ENCODE data around the gene RPS21. TPM values are rescaled to one million over a fixed set of nuclear protein-coding genes. Genes with fewer than 3 reads are reported as not detected.

Gene RPS21
- total RNA-seq, 5 donors from 2014 or later (not counting 1 experiment from before 2014, with no cell fraction given), result 2,807 to 3,290 (median 3,085) TPM

DNA sequence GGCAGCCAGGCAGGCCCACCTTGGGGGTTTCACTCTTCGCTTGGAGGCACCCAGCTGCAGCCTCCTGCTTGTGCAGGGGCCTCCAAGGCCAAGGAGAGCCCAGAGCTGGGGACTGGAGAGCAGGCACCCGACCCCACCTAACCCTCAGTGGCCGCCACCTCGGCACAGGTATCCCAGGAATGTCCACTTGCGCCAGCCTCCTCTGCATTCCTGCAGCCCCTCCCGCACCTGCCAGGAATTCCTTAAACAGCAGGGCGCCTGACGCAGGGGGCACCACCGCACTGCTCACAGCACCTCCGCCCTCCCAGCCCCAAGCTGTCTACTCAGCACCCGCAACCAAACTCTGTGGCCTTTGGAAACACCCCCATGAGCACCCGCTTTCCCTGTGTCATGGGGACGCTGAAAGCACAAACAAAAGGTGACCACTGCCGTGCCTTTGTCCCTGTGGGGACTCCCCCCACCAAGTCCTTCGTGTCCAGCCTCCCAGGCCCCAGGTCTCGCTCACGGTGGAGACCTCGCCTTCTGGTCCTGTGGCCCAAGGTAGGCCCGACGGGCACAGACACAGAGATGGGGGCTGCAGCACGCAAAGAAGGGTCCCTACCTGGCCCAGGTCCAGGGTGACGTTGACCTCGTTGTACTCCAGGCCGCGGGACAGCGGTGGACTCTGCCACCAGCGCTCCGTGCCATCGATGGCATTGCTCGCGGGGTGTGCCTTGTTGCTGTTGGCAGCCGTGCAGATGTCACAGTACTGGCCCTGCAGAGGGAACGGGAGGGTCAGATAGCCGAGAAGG is 24.9 kb upstream of the RPS21 start:
- Mint-ChIP-seq H3K9me3 (no peaks in the 10 kb centered on the region), H3K4me3 (no peak overlapping the region), H3K36me3 (no peaks in the 10 kb centered on the region), H3K27me3 (peaks cover 16 to 27% of the 10 kb centered on the region in 2 donors), H3K4me1 (no peaks in the 10 kb centered on the region), H3K27ac (no peak overlapping the region)
- DNase-seq (no peak), ATAC-seq (replicated peaks in 1 of 4) (no peak)
- no peaks in the 10 kb centered on the region for H3K9me3 ChIP-seq
- H3K27ac ChIP-seq (ENCODE audit: low read length), result no peak overlapping the region
- no peak overlapping the region for H3K4me3 ChIP-seq (ENCODE audit: control insufficient read depth in 1 of 2, extremely low read depth in 1 of 2, low read length in 1 of 2)
- ChIA-PET POLR2A (no interaction called here), CTCF (no interaction called here)
- WGBS (ENCODE audit: insufficient coverage), result 89% methylated on average over 33 of the region's 34 CpGs
- no peaks in the 10 kb centered on the region for H3K36me3 ChIP-seq (ENCODE audit: control insufficient read depth in 2 of 2, extremely low read depth in 1 of 2, insufficient read depth in 1 of 2, low read length in 1 of 2)
- H3K27me3 ChIP-seq (replicated peaks in 1 of 2; ENCODE audit: control insufficient read depth in 2 of 2, extremely low read depth in 1 of 2, insufficient read depth in 2 of 2, low read length in 1 of 2), result peaks cover 6 to 80% of the 10 kb centered on the region in 2 experiments
- peaks cover 0 to 11% of the 10 kb centered on the region in 2 experiments for H3K4me1 ChIP-seq (ENCODE audit: control insufficient read depth in 1 of 2, extremely low read depth in 1 of 2, insufficient read depth in 2 of 2, low read length in 2 of 2)

DNA sequence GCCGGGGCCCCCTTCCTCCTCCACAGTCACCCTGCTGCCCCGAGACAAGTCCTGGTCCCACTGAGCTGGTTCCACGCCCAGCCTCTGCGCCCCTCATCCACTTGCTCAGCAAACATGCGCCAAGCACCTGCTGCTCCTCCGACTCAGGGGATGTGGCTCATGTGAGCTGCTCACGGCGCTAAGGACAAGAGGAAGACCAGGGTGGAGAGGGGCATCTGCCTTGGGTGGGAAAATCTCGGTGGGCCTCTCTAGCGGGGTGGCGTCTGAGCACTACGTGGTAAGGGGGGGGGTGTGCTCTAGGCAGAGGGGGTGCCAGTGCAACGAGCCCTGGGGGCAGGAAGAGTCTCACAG is 24.3 kb upstream of the RPS21 start:
- Histone ChIP-seq H3K27ac (ENCODE audit: low read length) (no peak overlapping the region), H3K4me1 (ENCODE audit: control insufficient read depth in 1 of 2, extremely low read depth in 1 of 2, insufficient read depth in 2 of 2, low read length in 2 of 2) (peaks cover 0 to 13% of the 10 kb centered on the region in 2 experiments), H3K27me3 (replicated peaks in 1 of 2; ENCODE audit: control insufficient read depth in 2 of 2, extremely low read depth in 1 of 2, insufficient read depth in 2 of 2, low read length in 1 of 2) (peaks cover 6 to 77% of the 10 kb centered on the region in 2 experiments), H3K9me3 (no peaks in the 10 kb centered on the region), H3K36me3 (ENCODE audit: control insufficient read depth in 2 of 2, extremely low read depth in 1 of 2, insufficient read depth in 1 of 2, low read length in 1 of 2) (no peaks in the 10 kb centered on the region), H3K4me3 (ENCODE audit: control insufficient read depth in 1 of 2, extremely low read depth in 1 of 2, low read length in 1 of 2) (no peak overlapping the region)
- 57% methylated on average over 7 of the region's 13 CpGs for WGBS (ENCODE audit: insufficient coverage)
- H3K36me3 Mint-ChIP-seq, result no peaks in the 10 kb centered on the region
- H3K9me3 Mint-ChIP-seq, result no peaks in the 10 kb centered on the region
- H3K27ac Mint-ChIP-seq, result no peak overlapping the region
- ATAC-seq (replicated peaks in 1 of 4) (no peak), DNase-seq (no peak)
- H3K4me3 Mint-ChIP-seq, result no peak overlapping the region
- ChIA-PET POLR2A (no interaction called here), CTCF (no interaction called here)
- peaks cover 0 to under 1% (median 0%) of the 10 kb centered on the region in 3 donors for H3K4me1 Mint-ChIP-seq
- H3K27me3 Mint-ChIP-seq, result peaks cover 16 to 28% of the 10 kb centered on the region in 2 donors

DNA sequence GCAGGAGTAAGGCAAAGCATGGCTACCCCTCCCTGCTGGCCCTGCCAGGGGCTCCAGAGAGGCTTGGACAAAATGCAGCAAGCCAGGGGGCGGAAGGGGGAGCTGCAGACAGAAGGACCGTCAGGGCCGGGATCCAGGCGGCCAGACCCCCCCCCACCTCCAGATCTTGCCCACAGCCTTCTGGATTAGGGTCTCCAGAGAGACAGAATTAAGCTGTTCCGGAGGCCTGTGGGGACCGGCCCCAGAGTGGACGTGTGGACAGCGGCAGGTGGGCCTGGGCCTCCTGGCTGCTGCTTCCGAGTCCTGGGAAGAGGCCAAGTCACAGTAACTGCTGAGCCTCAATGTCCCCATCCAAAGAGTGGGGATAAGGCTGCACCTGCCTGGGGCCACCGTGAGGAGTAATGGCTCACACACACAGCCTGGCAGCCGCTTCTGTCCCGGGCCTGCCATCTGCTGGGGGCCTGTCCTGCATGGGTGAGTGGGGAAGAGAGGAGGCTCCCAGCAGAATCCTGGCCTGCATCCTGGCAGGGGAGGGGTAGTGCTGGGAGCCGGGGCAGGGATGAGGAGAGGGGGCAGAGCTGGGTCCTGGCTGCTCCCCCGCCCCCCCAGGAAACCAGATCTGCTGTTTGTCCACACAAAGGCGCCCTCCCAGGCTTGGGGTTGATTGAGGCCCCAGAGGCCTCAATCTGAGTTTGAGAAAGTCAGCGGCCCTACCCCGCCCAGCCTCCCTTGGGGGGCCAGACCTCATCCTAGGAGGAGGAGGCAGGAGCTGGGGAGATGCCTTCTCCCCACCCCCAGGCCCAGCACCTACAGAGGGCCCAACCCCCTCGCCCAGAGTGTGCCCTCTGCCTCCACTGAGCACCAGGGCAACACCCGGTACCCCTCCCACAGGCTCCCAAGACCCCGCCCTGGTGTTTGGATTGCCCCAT is 23.6 kb upstream of the RPS21 start:
- Mint-ChIP-seq H3K9me3 (no peaks in the 10 kb centered on the region), H3K36me3 (no peaks in the 10 kb centered on the region), H3K4me3 (no peak overlapping the region), H3K4me1 (peaks cover 0 to 5% (median under 1%) of the 10 kb centered on the region in 3 donors), H3K27ac (no peak overlapping the region), H3K27me3 (peaks cover 16 to 33% of the 10 kb centered on the region in 2 donors)
- 69% methylated on average over 15 of the region's 20 CpGs for WGBS (ENCODE audit: insufficient coverage)
- ChIA-PET CTCF (no interaction called here), POLR2A (no interaction called here)
- Histone ChIP-seq H3K4me3 (ENCODE audit: control insufficient read depth in 1 of 2, extremely low read depth in 1 of 2, low read length in 1 of 2) (no peak overlapping the region), H3K36me3 (ENCODE audit: control insufficient read depth in 2 of 2, extremely low read depth in 1 of 2, insufficient read depth in 1 of 2, low read length in 1 of 2) (no peaks in the 10 kb centered on the region), H3K27ac (ENCODE audit: low read length) (no peak overlapping the region), H3K4me1 (ENCODE audit: control insufficient read depth in 1 of 2, extremely low read depth in 1 of 2, insufficient read depth in 2 of 2, low read length in 2 of 2) (peaks cover 0 to 20% of the 10 kb centered on the region in 2 experiments), H3K9me3 (no peaks in the 10 kb centered on the region), H3K27me3 (replicated peaks in 1 of 2; ENCODE audit: control insufficient read depth in 2 of 2, extremely low read depth in 1 of 2, insufficient read depth in 2 of 2, low read length in 1 of 2) (peaks cover 6 to 77% of the 10 kb centered on the region in 2 experiments)
- ATAC-seq (replicated peaks in 1 of 4) (no peak), DNase-seq (no peak)

DNA sequence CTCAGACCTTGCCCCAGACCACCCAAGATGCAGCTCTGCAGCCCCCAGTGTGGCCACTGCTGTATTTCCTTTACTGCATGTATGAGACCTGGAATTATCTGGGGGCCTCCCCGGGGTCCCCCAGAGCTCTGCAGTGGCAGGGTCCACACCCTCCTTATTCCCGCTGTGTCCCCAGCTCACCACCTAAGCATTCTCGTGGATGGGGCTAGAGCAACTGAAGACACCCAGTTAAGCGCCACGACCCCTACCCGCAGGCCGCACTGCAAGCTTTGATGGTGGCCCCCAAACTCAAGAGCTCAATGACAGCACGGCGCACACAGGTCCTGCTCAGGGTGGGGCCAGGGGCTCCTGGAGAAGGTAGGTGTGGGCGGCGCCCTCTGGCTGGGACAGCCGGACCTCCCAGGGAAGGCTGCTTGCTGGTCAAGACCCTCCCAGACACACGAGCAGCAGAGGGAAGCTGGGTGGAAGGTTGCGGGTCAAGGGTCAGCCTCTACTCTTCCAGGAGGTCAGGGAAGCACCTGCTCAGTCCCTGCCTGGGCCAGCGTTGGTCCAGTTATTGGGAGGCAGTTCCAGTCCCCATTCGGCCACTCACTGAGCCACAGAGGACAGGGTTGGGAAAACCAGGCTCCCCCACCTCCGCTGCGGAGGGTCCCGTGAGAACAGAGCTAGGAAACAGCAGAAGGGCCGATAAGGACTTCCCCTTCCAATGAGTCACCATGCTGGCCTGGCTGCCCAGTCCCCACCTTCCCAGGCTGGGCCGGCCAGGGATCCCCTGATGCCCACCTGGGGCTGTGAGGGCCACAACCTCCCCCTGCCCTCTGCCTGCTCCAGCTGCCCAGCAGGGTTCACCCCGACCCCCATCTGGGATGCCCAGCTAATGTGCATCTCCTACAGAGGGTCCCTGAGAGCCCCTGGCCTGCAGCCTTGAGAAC is 22.7 kb upstream of the RPS21 start:
- CTCF ChIA-PET, result no interaction called here
- H3K27ac ChIP-seq (ENCODE audit: low read length), result no peak overlapping the region
- H3K27ac Mint-ChIP-seq, result no peak overlapping the region
- POLR2A ChIA-PET, result no interaction called here
- peaks cover 0 to 25% of the 10 kb centered on the region in 2 experiments for H3K4me1 ChIP-seq (ENCODE audit: control insufficient read depth in 1 of 2, extremely low read depth in 1 of 2, insufficient read depth in 2 of 2, low read length in 2 of 2)
- no peaks in the 10 kb centered on the region for H3K9me3 Mint-ChIP-seq
- peaks cover 0 to 7% (median 2%) of the 10 kb centered on the region in 3 donors for H3K4me1 Mint-ChIP-seq
- no peak for ATAC-seq (replicated peaks in 1 of 4)
- H3K27me3 Mint-ChIP-seq, result peaks cover 16 to 40% of the 10 kb centered on the region in 2 donors
- no peaks in the 10 kb centered on the region for H3K36me3 Mint-ChIP-seq
- no peaks in the 10 kb centered on the region for H3K36me3 ChIP-seq (ENCODE audit: control insufficient read depth in 2 of 2, extremely low read depth in 1 of 2, insufficient read depth in 1 of 2, low read length in 1 of 2)
- no peak for DNase-seq
- no peaks in the 10 kb centered on the region for H3K9me3 ChIP-seq
- H3K4me3 Mint-ChIP-seq, result no peak overlapping the region
- WGBS (ENCODE audit: insufficient coverage), result 79% methylated on average over 20 of the region's 22 CpGs
- H3K4me3 ChIP-seq (ENCODE audit: control insufficient read depth in 1 of 2, extremely low read depth in 1 of 2, low read length in 1 of 2), result no peak overlapping the region
- H3K27me3 ChIP-seq (replicated peaks in 1 of 2; ENCODE audit: control insufficient read depth in 2 of 2, extremely low read depth in 1 of 2, insufficient read depth in 2 of 2, low read length in 1 of 2), result peaks cover 6 to 77% of the 10 kb centered on the region in 2 experiments

DNA sequence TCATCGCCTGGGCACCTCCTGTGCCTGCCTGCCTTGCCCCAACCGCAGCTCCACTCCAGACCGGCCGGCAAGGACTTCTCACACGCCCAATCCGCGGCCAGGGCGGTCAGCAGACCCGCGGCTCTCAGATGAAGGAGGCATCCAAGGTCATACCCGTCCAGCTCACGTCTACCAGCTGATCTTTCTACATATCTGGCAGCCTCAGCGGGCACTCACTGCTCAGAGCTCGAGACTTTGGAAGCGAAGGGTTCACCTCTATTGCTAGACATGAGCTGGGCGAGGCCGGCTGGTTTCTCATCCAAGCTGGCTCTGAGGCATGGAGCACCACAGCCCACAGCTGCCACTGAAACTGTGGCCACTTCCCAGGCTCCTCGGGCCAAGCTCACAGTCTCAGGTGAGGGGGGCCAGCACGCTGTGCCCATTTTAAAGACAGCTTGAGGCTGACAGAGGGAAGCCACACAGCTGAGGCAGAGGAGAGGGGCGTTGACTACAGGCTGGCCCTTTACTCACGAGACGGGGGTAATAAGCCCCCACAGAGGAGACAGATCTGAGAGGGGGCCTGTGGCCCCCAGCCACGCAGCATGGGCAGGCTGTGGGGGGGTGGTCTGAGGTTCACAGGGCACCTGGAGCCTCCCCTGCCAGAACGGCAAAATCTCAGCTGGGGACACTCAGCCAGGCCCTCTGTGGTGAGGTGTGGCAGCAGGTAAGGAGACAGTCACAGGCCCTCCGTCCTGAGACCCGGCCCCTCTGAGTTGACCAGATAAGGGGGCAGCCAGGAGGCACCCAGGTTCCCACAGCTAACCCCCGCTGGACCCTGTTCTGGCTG is 21.8 kb upstream of the RPS21 start:
- POLR2A ChIA-PET, result no interaction called here
- peak overlapping the region; percentile 17 to 53 (median 40) for H3K4me3 Mint-ChIP-seq
- H3K4me1 ChIP-seq (ENCODE audit: control insufficient read depth in 1 of 2, extremely low read depth in 1 of 2, insufficient read depth in 2 of 2, low read length in 2 of 2), result peaks cover 0 to 25% of the 10 kb centered on the region in 2 experiments
- peaks cover 20 to 44% of the 10 kb centered on the region in 2 donors for H3K27me3 Mint-ChIP-seq
- peaks cover 0 to 9% (median 2%) of the 10 kb centered on the region in 3 donors for H3K4me1 Mint-ChIP-seq
- no peaks in the 10 kb centered on the region for H3K9me3 Mint-ChIP-seq
- CTCF ChIA-PET, result no interaction called here
- no peaks in the 10 kb centered on the region for H3K36me3 Mint-ChIP-seq
- ATAC-seq (replicated peaks in 1 of 4) (no peak), DNase-seq (no peak)
- no peak overlapping the region for H3K27ac ChIP-seq (ENCODE audit: low read length)
- WGBS (ENCODE audit: insufficient coverage), result 79% methylated on average over 27 of the region's 27 CpGs
- H3K9me3 ChIP-seq, result no peaks in the 10 kb centered on the region
- no peak overlapping the region for H3K27ac Mint-ChIP-seq
- H3K27me3 ChIP-seq (replicated peaks in 1 of 2; ENCODE audit: control insufficient read depth in 2 of 2, extremely low read depth in 1 of 2, insufficient read depth in 2 of 2, low read length in 1 of 2), result peaks cover 6 to 80% of the 10 kb centered on the region in 2 experiments
- no peak overlapping the region for H3K4me3 ChIP-seq (ENCODE audit: control insufficient read depth in 1 of 2, extremely low read depth in 1 of 2, low read length in 1 of 2)
- H3K36me3 ChIP-seq (ENCODE audit: control insufficient read depth in 2 of 2, extremely low read depth in 1 of 2, insufficient read depth in 1 of 2, low read length in 1 of 2), result no peaks in the 10 kb centered on the region
